IMR-90 (cell line): Measurements from ENCODE around the gene ENPEP. TPM values are rescaled to one million over a fixed set of nuclear protein-coding genes. Genes with fewer than 3 reads are reported as not detected.
"Not testable (repeated sequence)": the region's sequence is repeated elsewhere in the genome, so short reads cannot be mapped to it uniquely, and the experiment has no call there.

Experiments
- ATAC-seq: fragments of 200-7000 bp; cut with Tn5 transposase; 2 replicates; pipeline ENCODE4 v1.9.1; 2020; ENCODE audit warnings: low read depth, mild to moderate bottlenecking, moderate library complexity
- BruUV-seq: library from RNA; stranded (reverse); fragments of 400-500 nt; replicated peaks from 2 replicates; lab custom pipeline; 2021; lab: Mats Ljungman, UMichigan
- CTCF ChIA-PET: fragments of 300-600 bp; formaldehyde crosslinking; extraction: SDS; loops from one replicate; lab custom pipeline; 2021; ENCODE audit warnings: antibody characterized with exemption; lab: Yijun Ruan, JAX
- POLR2A ChIA-PET: fragments of 300-600 bp; sonication (Branson Sonifier 250); formaldehyde crosslinking; loops from one replicate; lab custom pipeline; 2022; ENCODE audit warnings: antibody characterized with exemption; ENCODE audit not compliant: unreplicated experiment; lab: Charles Lee
- DNase-seq: peaks from one replicate; pipeline ENCODE4 v3.0.0; 2013
- H2AFZ ChIP-seq: replicated peaks from 2 replicates; pipeline ENCODE3; 2013; ENCODE audit warnings: low read length, mild to moderate bottlenecking; ENCODE audit not compliant: poor library complexity
- H2AK5ac ChIP-seq: 2 replicates; pipeline ENCODE4 v1.6.1; 2013; ENCODE audit warnings: low read depth, low read length, inconsistent platforms
- H2AK9ac ChIP-seq: replicated peaks from 2 replicates; pipeline ENCODE3; 2013; ENCODE audit warnings: mild to moderate bottlenecking, low read depth, low read length, moderate library complexity; ENCODE audit not compliant: poor library complexity
- H2BK120ac ChIP-seq: 2 replicates; pipeline ENCODE4 v1.6.1; 2013; ENCODE audit warnings: low read depth, low read length, inconsistent platforms
- H2BK15ac ChIP-seq: 3 replicates; pipeline ENCODE4 v1.6.1; 2013; ENCODE audit warnings: low read depth, low read length, inconsistent platforms
- H2BK20ac ChIP-seq: 2 replicates; pipeline ENCODE4 v1.6.1; 2013; ENCODE audit warnings: low read depth, mild to moderate bottlenecking, inconsistent platforms, low read length, moderate library complexity
- H2BK5ac ChIP-seq: 2 replicates; pipeline ENCODE4 v1.6.1; 2013; ENCODE audit warnings: mild to moderate bottlenecking, low read depth, low read length, inconsistent platforms; ENCODE audit not compliant: poor library complexity, severe bottlenecking
- H3K14ac ChIP-seq: replicated peaks from 2 replicates; pipeline ENCODE4 v1.6.1; 2013; ENCODE audit warnings: low read depth, low read length, inconsistent platforms
- H3K18ac ChIP-seq: 2 replicates; pipeline ENCODE4 v1.6.1; 2013; ENCODE audit warnings: low read depth, low read length, control low read depth
- H3K23ac ChIP-seq: 2 replicates; pipeline ENCODE4 v1.6.1; 2013; ENCODE audit warnings: low read depth, low read length, inconsistent platforms
- H3K27ac ChIP-seq: 2 replicates; pipeline ENCODE4 v1.5.1; 2013; ENCODE audit warnings: mild to moderate bottlenecking, control low read depth, low read length; ENCODE audit not compliant: insufficient read depth
- H3K27me3 ChIP-seq: 2 replicates; pipeline ENCODE4 v1.6.1; 2013; ENCODE audit warnings: low read length; ENCODE audit not compliant: control insufficient read depth, insufficient read depth
- H3K36me3 ChIP-seq: 2 replicates; pipeline ENCODE4 v1.6.1; 2013; ENCODE audit warnings: low read length, mixed read lengths; ENCODE audit not compliant: control insufficient read depth, insufficient read depth
- H3K4ac ChIP-seq: 2 replicates; pipeline ENCODE4 v1.6.1; 2013; ENCODE audit warnings: low read depth, low read length, inconsistent platforms
- H3K4me1 ChIP-seq: 2 replicates; pipeline ENCODE4 v1.6.1; 2013; ENCODE audit warnings: low read length, mixed read lengths; ENCODE audit not compliant: control insufficient read depth, insufficient read depth
- H3K4me2 ChIP-seq: 2 replicates; pipeline ENCODE4 v1.6.1; 2013; ENCODE audit warnings: low read depth, mild to moderate bottlenecking, control low read depth, low read length, moderate library complexity
- H3K4me3 ChIP-seq: 2 replicates; pipeline ENCODE4 v1.5.1; 2013; ENCODE audit warnings: low read depth, mild to moderate bottlenecking, control low read depth, low read length, moderate library complexity; ENCODE audit not compliant: insufficient read depth
- H3K56ac ChIP-seq: 2 replicates; pipeline ENCODE4 v1.6.1; 2013; ENCODE audit warnings: low read length, inconsistent platforms; ENCODE audit not compliant: insufficient read depth; ENCODE audit errors: extremely low read depth
- H3K79me1 ChIP-seq, 2 experiments: 2 replicates each; pipeline ENCODE4 v1.6.1; 2013; ENCODE audit warnings: low read length in 2 of 2, inconsistent platforms in 1 of 2, low read depth in 1 of 2
- H3K9ac ChIP-seq: 2 replicates; pipeline ENCODE4 v1.6.1; 2013; ENCODE audit warnings: low read depth, low read length, control low read depth
- H3K9me1 ChIP-seq: 2 replicates; pipeline ENCODE4 v1.6.1; 2013; ENCODE audit warnings: low read length, inconsistent platforms; ENCODE audit not compliant: insufficient read depth
- H3K9me3 ChIP-seq: 2 replicates; pipeline ENCODE4 v1.6.1; 2013; ENCODE audit warnings: low read length; ENCODE audit not compliant: control insufficient read depth, insufficient read depth
- H4K20me1 ChIP-seq: 2 replicates; pipeline ENCODE4 v1.6.1; 2013; ENCODE audit warnings: low read length, inconsistent platforms; ENCODE audit not compliant: insufficient read depth
- H4K5ac ChIP-seq: 2 replicates; pipeline ENCODE4 v1.6.1; 2013; ENCODE audit warnings: mild to moderate bottlenecking, low read depth, low read length, control low read depth
- H4K8ac ChIP-seq, 2 experiments: 2 replicates each; pipeline ENCODE4 v1.6.1; 2013; ENCODE audit warnings: low read depth in 2 of 2, low read length in 2 of 2, control low read depth in 1 of 2, inconsistent platforms in 1 of 2
- H4K91ac ChIP-seq: 2 replicates; pipeline ENCODE4 v1.6.1; 2013; ENCODE audit warnings: low read depth, low read length, inconsistent platforms; ENCODE audit not compliant: insufficient read depth
- WGBS, 2 experiments: methylation state at CpG; one replicate each; pipeline versions ENCODE4 v1.1.5 to v1.1.7; 2013; ENCODE audit warnings: missing lambda C conversion rate in 2 of 2; ENCODE audit not compliant: insufficient read length in 1 of 2; ENCODE audit errors: extremely low coverage in 2 of 2; 5-methylcytosine and 5-hydroxymethylcytosine counted together
- dilution Hi-C: fragments of 300-500 bp; cut with HindIII; formaldehyde crosslinking; loops from one replicate; pipeline ENCODE4 v1.14.3; 2018; ENCODE audit warnings: low sequenced_read_pairs; ENCODE audit not compliant: unreplicated experiment
- in situ Hi-C: fragments of 300-500 bp; cut with MboI; formaldehyde crosslinking; loops from 3 replicates; pipeline ENCODE4 v1.14.3; 2019; ENCODE audit warnings: low sequenced_read_pairs, inconsistent platforms, mixed read lengths
- intact Hi-C: fragments of 100-400 bp; cut with micrococcal nuclease; formaldehyde crosslinking; loops from 2 replicates; pipeline ENCODE4 v1.10.0; 2022
- polyA plus RNA-seq, 3 experiments: library from polyadenylated mRNA; depleted of rRNA; stranded (reverse); fragments of >200 nt; gene quantifications; 2 replicates each; pipeline ENCODE4 v1.2.3, GENCODE V29; 2012; ENCODE audit warnings: low replicate concordance in 1 of 3
- total RNA-seq: library from RNA; depleted of rRNA; stranded (reverse); fragments of >200 nt; gene quantifications from 2 replicates; pipeline ENCODE4 v1.2.3, GENCODE V29; 2012

ENPEP gene
- total and polyA plus RNA-seq, 2 of the 4 experiments (the other 2 are of a cell fraction): 0.12 to 0.18 TPM

DNA sequence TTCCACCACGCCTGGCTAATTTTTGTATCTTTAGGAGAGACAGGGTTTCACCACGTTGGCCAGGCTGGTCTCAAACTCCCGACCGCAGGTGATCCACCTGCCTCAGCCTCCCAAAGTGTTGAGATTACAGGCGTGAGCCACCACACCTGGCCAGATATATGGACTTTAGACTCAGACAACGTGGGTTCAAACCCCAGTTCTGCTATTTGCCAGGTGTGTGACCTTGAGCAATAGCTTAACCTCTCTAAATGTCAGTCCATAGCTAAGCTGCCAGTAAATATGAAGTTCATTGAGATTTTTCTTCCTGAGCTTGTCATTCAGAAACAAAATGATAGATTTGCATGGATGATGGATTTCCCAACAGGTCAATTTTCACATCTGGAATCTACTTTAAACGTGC lies 875 bp upstream of the ENPEP start:
- H4K91ac ChIP-seq, H3K56ac ChIP-seq, H3K9me1 ChIP-seq, H2AK9ac ChIP-seq, H3K4me2 ChIP-seq, intact Hi-C loops, H3K36me3 ChIP-seq, H3K4me3 ChIP-seq, H4K8ac ChIP-seq, H2BK20ac ChIP-seq, H3K9me3 ChIP-seq, H3K14ac ChIP-seq, H3K4ac ChIP-seq, H2BK5ac ChIP-seq, DNase-seq, in situ Hi-C loops, dilution Hi-C loops, H2BK15ac ChIP-seq, H4K20me1 ChIP-seq, H2BK120ac ChIP-seq, ATAC-seq, H3K23ac ChIP-seq, H2AFZ ChIP-seq, H3K18ac ChIP-seq, H3K9ac ChIP-seq, H3K27ac ChIP-seq, H4K5ac ChIP-seq, H3K79me1 ChIP-seq, POLR2A ChIA-PET, H3K27me3 ChIP-seq, H2AK5ac ChIP-seq, CTCF ChIA-PET, H3K4me1 ChIP-seq, BruUV-seq: not testable (repeated sequence)
- WGBS, 2 experiments: 74% methylated on average over 4 of the region's 7 CpGs; no CpG with 5 or more reads in 1 of the 2 experiments
